Type B pancreatic cell (in vitro differentiated cells): ENCODE data around the gene EHBP1L1. TPM values are rescaled to one million over a fixed set of nuclear protein-coding genes. Genes with fewer than 3 reads are reported as not detected.

Source experiments
- DNase-seq: peaks from one replicate; pipeline ENCODE4 v3.0.0; 2021; ENCODE audit warnings: mixed read lengths; ENCODE audit not compliant: unreplicated experiment; ENCODE audit errors: extremely low spot score
- H3K27ac Mint-ChIP-seq: 2 replicates; pipeline ENCODE4 v1.8.0; 2021; ENCODE audit warnings: mild to moderate bottlenecking, mixed read lengths
- H3K27me3 Mint-ChIP-seq: 2 replicates; pipeline ENCODE4 v1.8.0; 2021; ENCODE audit warnings: mixed read lengths
- H3K36me3 Mint-ChIP-seq: 2 replicates; pipeline ENCODE4 v1.8.0; 2021; ENCODE audit warnings: mixed read lengths
- H3K4me1 Mint-ChIP-seq: one replicate; pipeline ENCODE4 v1.8.0; 2021; ENCODE audit warnings: mixed read lengths; ENCODE audit not compliant: unreplicated experiment
- H3K4me3 Mint-ChIP-seq: 2 replicates; pipeline ENCODE4 v1.8.0; 2021; ENCODE audit warnings: mild to moderate bottlenecking, mixed read lengths
- H3K9me3 Mint-ChIP-seq: 2 replicates; pipeline ENCODE4 v1.8.0; 2021; ENCODE audit warnings: mixed read lengths
- total RNA-seq: library from RNA; stranded (reverse); gene quantifications from 2 replicates; pipeline ENCODE4 v1.2.1, GENCODE V29; 2021; ENCODE audit warnings: low replicate concordance
- TF ChIP-seq, protein P1 (sequence below): fragments of 200-600 bp; sonication (generic); conservative IDR thresholded peaks from 2 replicates; pipeline ENCODE4 v1.5.0; 2021; ENCODE audit warnings: antibody characterized with exemption, mild to moderate bottlenecking

The EHBP1L1 gene
- total RNA-seq, 1 donor from 2014 or later: 14.7 TPM

DNA sequence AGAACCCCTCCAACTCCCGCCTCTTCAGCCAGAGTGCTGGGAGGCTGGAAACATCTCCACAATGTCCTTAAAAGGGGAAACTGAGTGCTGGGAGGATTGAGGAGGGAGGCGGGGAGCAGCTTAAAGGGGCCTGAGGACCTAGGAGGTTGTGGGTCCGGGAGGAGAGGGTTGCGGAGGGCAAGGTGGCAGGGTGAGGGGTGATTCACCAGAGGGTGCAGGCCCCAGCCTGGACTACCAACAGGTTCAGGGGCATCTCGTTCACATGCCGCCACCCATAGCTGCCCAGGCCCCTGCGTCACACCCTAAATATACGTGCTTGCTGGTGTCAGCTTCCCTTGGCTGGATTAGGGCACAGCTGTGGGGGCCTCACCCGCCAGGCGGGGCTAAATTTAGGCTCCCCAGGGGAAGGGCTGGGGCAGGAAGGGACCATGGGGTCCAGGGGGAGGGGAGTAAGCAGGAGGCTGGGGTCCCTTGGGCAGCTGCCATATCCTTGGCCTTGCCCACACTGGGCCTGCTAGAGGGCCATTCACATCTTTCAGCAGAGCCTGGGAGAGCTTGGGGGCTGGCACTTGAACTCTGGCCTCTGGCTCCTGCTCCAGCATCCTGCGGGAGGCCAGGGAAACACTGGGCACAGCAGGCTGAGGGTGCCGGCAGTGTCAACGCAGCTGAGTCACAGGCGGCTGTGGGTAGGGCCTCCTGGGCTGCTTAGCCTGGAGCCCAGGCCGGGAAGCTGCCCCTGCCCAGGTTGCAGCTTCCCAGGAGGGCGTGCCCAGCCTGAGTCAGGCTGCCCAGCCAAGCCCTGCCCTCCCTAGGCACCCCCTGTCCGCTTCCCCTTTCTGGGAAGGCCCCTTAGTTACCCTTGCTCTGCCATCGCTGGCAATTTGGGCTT is 1.3 kb downstream of the EHBP1L1 start:
- Mint-ChIP-seq H3K27ac (peak overlapping the region; percentile 59), H3K4me3 (peak overlapping the region; percentile 69), H3K9me3 (no peaks in the 10 kb centered on the region), H3K4me1 (peaks cover 19% of the 10 kb centered on the region), H3K36me3 (no peaks in the 10 kb centered on the region), H3K27me3 (peaks cover 17% of the 10 kb centered on the region)
- DNase-seq: no peak
- TF ChIP-seq, protein P1, sequence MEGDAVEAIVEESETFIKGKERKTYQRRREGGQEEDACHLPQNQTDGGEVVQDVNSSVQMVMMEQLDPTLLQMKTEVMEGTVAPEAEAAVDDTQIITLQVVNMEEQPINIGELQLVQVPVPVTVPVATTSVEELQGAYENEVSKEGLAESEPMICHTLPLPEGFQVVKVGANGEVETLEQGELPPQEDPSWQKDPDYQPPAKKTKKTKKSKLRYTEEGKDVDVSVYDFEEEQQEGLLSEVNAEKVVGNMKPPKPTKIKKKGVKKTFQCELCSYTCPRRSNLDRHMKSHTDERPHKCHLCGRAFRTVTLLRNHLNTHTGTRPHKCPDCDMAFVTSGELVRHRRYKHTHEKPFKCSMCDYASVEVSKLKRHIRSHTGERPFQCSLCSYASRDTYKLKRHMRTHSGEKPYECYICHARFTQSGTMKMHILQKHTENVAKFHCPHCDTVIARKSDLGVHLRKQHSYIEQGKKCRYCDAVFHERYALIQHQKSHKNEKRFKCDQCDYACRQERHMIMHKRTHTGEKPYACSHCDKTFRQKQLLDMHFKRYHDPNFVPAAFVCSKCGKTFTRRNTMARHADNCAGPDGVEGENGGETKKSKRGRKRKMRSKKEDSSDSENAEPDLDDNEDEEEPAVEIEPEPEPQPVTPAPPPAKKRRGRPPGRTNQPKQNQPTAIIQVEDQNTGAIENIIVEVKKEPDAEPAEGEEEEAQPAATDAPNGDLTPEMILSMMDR: no peak

GRCh38 chr11:65577756-65578109 is 1.9 kb downstream of the EHBP1L1 start:
- Mint-ChIP-seq H3K9me3 (no peaks in the 10 kb centered on the region), H3K4me3 (peak overlapping the region; percentile 57), H3K27ac (no peak overlapping the region), H3K36me3 (no peaks in the 10 kb centered on the region), H3K27me3 (peaks cover 22% of the 10 kb centered on the region), H3K4me1 (peaks cover 17% of the 10 kb centered on the region)
- no peak for DNase-seq
- TF ChIP-seq, protein P1: no peak

DNA sequence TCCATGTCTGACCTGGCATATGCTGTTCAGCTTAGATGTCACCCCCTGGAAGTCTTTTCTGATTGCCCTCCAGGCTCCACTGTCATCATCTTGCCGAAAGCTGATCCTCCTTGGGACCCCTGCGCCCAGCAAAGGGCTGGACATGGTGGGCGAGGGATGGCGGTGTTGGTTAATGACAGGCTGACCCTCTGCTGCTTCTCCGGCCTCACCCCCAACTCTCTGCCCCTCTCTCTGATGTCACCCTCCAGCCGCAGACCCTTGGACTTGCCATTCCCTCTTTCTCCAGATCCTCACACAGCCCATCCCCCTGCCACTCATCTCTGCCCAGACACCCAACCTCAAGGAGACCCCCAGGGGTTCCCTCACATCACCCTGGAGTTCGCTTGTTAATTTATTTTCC is 2.3 kb downstream of the EHBP1L1 start:
- no peak for DNase-seq
- H3K9me3 Mint-ChIP-seq: no peaks in the 10 kb centered on the region
- TF ChIP-seq, protein P1: no peak
- H3K4me3 Mint-ChIP-seq: peak overlapping the region; percentile 73
- no peaks in the 10 kb centered on the region for H3K36me3 Mint-ChIP-seq
- H3K27me3 Mint-ChIP-seq: peaks cover 26% of the 10 kb centered on the region
- peaks cover 17% of the 10 kb centered on the region for H3K4me1 Mint-ChIP-seq
- peak overlapping the region; percentile 62 for H3K27ac Mint-ChIP-seq

GRCh38 chr11:65578667-65579066 is 2.8 kb downstream of the EHBP1L1 start:
- Mint-ChIP-seq H3K4me3 (peak overlapping the region; percentile 73), H3K27ac (peak overlapping the region; percentile 62), H3K27me3 (peaks cover 29% of the 10 kb centered on the region), H3K36me3 (no peaks in the 10 kb centered on the region), H3K4me1 (peaks cover 17% of the 10 kb centered on the region), H3K9me3 (no peaks in the 10 kb centered on the region)
- no peak for DNase-seq
- TF ChIP-seq, protein P1: no peak

DNA sequence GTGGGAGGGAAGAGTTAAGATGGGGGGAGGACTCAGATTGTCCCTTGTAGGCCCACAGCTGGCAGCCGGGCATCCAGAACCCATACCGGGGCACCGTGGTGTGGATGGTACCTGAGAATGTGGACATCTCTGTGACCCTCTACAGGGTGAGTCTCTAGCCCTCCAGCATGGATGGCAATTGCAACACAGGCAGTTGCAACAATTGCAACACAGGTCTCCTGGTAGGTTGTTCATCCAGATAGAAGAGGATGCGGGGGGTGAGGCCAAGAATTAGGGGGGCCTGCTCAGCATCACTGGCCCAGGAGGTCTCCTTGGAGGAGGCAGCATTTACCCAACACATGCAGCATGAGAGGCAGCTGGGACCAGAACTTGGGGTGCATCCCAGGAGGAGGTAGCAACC is 3.4 kb downstream of the EHBP1L1 start:
- no peak overlapping the region for H3K4me3 Mint-ChIP-seq
- H3K36me3 Mint-ChIP-seq: no peaks in the 10 kb centered on the region
- H3K27me3 Mint-ChIP-seq: peaks cover 33% of the 10 kb centered on the region
- TF ChIP-seq, protein P1: no peak
- no peaks in the 10 kb centered on the region for H3K9me3 Mint-ChIP-seq
- H3K4me1 Mint-ChIP-seq: peaks cover 17% of the 10 kb centered on the region
- no peak overlapping the region for H3K27ac Mint-ChIP-seq
- DNase-seq: no peak
